Measurements from ENCODE around the gene FGFR3.

DNA sequence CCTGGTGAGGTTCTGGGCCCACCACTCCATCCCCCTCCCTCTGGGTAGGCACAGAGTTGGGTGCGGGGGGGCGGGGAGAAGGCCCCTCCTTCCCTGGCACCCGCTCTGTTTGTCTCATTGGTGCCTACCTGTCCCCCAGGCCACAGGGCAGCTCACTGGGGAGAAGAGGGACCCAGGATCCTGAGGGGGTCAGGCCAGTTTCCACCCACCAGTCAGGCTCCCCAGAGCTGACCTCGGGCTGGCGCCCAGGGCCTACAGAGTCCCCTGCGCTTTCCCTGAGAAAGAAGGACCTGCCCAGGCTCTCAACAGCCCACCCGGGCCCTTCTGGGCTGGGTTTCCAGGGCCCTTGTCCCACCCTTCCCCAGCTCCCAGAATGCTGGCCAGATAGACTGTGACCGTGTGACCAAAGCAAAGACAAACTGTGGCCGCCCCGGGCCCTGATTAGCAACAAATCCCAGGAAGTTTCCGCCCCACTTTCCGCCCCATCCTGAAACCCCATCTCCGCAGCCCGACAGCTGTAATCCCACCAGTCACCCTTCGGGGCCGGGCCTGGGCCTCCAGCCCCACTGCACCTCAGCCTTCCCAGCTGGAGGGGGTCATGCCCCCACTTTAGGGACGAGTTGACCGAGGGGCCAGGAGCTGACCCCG lies 33.8 kb upstream of the FGFR3 start:
- TF ChIP-seq, protein P1, sequence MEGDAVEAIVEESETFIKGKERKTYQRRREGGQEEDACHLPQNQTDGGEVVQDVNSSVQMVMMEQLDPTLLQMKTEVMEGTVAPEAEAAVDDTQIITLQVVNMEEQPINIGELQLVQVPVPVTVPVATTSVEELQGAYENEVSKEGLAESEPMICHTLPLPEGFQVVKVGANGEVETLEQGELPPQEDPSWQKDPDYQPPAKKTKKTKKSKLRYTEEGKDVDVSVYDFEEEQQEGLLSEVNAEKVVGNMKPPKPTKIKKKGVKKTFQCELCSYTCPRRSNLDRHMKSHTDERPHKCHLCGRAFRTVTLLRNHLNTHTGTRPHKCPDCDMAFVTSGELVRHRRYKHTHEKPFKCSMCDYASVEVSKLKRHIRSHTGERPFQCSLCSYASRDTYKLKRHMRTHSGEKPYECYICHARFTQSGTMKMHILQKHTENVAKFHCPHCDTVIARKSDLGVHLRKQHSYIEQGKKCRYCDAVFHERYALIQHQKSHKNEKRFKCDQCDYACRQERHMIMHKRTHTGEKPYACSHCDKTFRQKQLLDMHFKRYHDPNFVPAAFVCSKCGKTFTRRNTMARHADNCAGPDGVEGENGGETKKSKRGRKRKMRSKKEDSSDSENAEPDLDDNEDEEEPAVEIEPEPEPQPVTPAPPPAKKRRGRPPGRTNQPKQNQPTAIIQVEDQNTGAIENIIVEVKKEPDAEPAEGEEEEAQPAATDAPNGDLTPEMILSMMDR (IDR thresholded peaks at IDR 0.05): no peak
- no peak for TF ChIP-seq POLR2A (IDR thresholded peaks at IDR 0.05)

Data from heart left ventricle (tissue), 13 donors.